Measurements from ENCODE around the gene ZNF333. TPM values are rescaled to one million over a fixed set of nuclear protein-coding genes. Genes with fewer than 3 reads are reported as not detected.

The ZNF333 gene
- total RNA-seq, 1 donor from 2014 or later = 22.5 TPM

DNA sequence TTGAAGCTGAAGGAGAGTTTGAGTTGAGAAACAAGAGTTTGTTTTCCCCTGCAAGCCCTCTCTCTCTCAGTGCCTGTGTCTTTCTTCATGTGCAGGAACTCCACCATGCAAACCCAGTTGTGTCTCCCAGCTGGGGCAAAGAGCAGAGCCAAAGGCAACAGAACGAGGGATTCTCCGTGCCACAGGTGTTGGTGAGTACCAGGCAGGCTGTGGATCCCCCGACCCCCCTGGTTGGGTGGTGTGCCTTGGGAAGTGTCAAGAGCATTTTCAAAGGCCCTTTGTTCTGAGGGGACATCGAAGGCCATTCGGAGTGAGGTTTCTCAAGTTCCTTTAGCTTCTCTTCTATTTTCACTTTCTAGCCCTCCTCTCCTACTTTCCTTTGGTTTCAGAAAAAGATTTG lies 5.6 kb downstream of the ZNF333 start:
- Mint-ChIP-seq H3K27ac (no peak overlapping the region), H3K4me1 (ENCODE audit: unreplicated experiment) (peaks cover 5% of the 10 kb centered on the region), H3K27me3 (no peaks in the 10 kb centered on the region), H3K9me3 (no peaks in the 10 kb centered on the region), H3K4me3 (no peak overlapping the region), H3K36me3 (peaks cover 16% of the 10 kb centered on the region)
- TF ChIP-seq, protein P1, sequence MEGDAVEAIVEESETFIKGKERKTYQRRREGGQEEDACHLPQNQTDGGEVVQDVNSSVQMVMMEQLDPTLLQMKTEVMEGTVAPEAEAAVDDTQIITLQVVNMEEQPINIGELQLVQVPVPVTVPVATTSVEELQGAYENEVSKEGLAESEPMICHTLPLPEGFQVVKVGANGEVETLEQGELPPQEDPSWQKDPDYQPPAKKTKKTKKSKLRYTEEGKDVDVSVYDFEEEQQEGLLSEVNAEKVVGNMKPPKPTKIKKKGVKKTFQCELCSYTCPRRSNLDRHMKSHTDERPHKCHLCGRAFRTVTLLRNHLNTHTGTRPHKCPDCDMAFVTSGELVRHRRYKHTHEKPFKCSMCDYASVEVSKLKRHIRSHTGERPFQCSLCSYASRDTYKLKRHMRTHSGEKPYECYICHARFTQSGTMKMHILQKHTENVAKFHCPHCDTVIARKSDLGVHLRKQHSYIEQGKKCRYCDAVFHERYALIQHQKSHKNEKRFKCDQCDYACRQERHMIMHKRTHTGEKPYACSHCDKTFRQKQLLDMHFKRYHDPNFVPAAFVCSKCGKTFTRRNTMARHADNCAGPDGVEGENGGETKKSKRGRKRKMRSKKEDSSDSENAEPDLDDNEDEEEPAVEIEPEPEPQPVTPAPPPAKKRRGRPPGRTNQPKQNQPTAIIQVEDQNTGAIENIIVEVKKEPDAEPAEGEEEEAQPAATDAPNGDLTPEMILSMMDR (conservative IDR thresholded peaks at IDR 0.05) = no peak
- no peak for DNase-seq (ENCODE audit: extremely low spot score, unreplicated experiment)

DNA sequence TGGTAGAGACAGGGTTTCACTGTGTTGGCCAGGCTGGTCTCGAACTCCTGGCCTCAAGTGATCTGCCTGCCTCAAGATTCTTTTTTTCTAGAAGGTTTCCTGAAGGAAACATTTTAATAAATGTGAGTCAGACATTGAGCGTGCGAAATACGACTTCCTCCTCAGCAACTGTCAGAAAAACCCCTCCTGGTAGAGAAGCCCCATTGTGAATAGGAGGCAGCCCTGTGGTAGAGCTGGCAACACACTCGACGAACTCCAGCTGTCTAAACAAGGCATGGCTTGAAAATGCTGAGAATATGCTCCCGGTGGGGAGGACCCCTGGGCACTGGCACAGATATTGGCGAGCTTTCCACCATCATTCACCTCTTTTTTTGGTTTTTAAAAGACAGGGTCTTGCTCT lies 9.8 kb downstream of the ZNF333 start:
- H3K27me3 Mint-ChIP-seq = no peaks in the 10 kb centered on the region
- H3K9me3 Mint-ChIP-seq = no peaks in the 10 kb centered on the region
- no peaks in the 10 kb centered on the region for H3K4me1 Mint-ChIP-seq (ENCODE audit: unreplicated experiment)
- H3K36me3 Mint-ChIP-seq = peaks cover 34% of the 10 kb centered on the region
- no peak overlapping the region for H3K27ac Mint-ChIP-seq
- DNase-seq (ENCODE audit: extremely low spot score, unreplicated experiment) = no peak
- TF ChIP-seq, protein P1 (conservative IDR thresholded peaks at IDR 0.05) = no peak
- H3K4me3 Mint-ChIP-seq = no peak overlapping the region

DNA sequence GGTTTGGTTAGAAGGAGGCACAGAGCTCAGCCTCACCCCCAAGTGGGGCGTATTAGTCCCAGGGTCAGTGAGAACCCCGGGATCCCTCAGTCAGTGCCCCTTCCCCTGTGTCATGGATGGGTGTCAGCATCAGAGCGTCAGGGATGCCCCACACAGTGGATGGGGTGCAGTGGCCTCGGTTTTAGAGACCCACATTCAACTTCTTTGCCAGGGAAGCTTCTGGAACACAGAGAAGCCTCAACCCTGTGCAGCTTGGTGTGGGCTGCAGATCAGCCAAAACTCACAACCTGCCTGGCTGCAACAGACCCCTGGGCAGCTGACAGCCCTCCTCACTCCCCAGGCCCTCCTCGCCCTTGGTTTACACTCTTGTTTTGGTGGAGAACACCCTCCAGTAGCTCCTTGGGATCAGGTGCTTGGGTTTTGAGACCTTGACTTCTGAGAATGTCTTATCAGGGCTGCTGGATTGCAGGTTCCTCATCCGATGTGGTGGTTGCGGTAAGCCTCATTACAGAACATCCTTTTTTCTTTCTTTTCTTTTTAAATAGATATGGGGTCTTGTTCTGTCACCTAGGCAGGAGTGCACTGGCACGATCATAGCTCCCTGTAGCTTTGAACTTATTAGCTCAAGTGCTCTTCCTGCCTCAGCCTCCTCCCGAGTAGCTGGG lies 11.0 kb downstream of the ZNF333 start:
- Mint-ChIP-seq H3K9me3 (no peaks in the 10 kb centered on the region), H3K4me1 (ENCODE audit: unreplicated experiment) (no peaks in the 10 kb centered on the region), H3K36me3 (peaks cover 36% of the 10 kb centered on the region)

DNA sequence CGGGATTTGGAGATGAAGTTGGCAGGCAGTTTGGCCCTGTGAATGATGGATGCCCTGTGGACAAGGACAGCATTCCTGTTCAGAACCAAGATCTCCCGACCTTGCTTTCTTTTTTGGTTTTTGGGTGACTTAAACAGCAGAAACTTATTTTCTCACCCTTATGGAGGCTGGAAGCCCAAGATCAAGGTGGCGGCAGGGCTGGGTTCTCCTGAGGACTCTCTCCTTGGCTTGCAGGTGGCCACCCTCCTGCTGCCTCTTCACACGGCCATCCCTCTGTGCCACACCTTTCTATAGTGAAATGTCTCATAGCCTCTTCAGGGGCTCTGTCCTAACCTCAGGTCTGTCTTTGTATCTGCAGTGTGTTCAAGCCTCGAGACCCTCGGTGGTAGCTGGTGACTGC lies 14.0 kb downstream of the ZNF333 start:
- Mint-ChIP-seq H3K4me1 (ENCODE audit: unreplicated experiment) (no peaks in the 10 kb centered on the region), H3K4me3 (no peak overlapping the region), H3K27me3 (no peaks in the 10 kb centered on the region), H3K36me3 (peaks cover 43% of the 10 kb centered on the region), H3K27ac (no peak overlapping the region), H3K9me3 (no peaks in the 10 kb centered on the region)
- TF ChIP-seq, protein P1 (conservative IDR thresholded peaks at IDR 0.05) = no peak
- no peak for DNase-seq (ENCODE audit: extremely low spot score, unreplicated experiment)

More for the DNA sequence above, 11.0 kb downstream of the ZNF333 start:
- Mint-ChIP-seq H3K27me3 (no peaks in the 10 kb centered on the region), H3K27ac (no peak overlapping the region), H3K4me3 (no peak overlapping the region)
- TF ChIP-seq, protein P1 (conservative IDR thresholded peaks at IDR 0.05) = no peak
- DNase-seq (ENCODE audit: extremely low spot score, unreplicated experiment) = no peak

DNA sequence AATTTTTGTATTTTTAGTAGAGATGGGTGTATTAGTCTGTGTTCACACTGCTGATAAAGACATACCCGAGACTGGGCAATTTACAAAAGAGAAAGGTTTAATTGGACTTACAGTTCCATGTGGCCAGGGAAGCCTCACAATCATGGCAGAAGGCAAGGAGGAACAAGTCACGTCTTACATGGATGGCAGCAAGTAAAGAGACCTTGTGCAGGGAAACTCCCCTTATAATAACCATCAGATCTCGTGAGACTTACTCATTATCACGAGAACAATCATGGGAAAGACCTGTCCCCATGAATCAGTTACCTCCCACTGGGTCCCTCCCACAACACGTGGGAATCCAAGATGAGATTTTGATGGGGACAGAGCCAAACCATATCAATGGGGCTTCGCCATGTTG lies 14.6 kb downstream of the ZNF333 start:
- TF ChIP-seq, protein P1 (conservative IDR thresholded peaks at IDR 0.05) = no peak
- Mint-ChIP-seq H3K4me1 (ENCODE audit: unreplicated experiment) (no peaks in the 10 kb centered on the region), H3K36me3 (peaks cover 49% of the 10 kb centered on the region), H3K4me3 (no peak overlapping the region), H3K9me3 (no peaks in the 10 kb centered on the region), H3K27me3 (no peaks in the 10 kb centered on the region), H3K27ac (no peak overlapping the region)
- no peak for DNase-seq (ENCODE audit: extremely low spot score, unreplicated experiment)
